Measurements from ENCODE around the gene L2HGDH.
"Not testable (repeated sequence)": the region's sequence is repeated elsewhere in the genome, so short reads cannot be mapped to it uniquely, and the experiment has no call there.

The L2HGDH gene

DNA sequence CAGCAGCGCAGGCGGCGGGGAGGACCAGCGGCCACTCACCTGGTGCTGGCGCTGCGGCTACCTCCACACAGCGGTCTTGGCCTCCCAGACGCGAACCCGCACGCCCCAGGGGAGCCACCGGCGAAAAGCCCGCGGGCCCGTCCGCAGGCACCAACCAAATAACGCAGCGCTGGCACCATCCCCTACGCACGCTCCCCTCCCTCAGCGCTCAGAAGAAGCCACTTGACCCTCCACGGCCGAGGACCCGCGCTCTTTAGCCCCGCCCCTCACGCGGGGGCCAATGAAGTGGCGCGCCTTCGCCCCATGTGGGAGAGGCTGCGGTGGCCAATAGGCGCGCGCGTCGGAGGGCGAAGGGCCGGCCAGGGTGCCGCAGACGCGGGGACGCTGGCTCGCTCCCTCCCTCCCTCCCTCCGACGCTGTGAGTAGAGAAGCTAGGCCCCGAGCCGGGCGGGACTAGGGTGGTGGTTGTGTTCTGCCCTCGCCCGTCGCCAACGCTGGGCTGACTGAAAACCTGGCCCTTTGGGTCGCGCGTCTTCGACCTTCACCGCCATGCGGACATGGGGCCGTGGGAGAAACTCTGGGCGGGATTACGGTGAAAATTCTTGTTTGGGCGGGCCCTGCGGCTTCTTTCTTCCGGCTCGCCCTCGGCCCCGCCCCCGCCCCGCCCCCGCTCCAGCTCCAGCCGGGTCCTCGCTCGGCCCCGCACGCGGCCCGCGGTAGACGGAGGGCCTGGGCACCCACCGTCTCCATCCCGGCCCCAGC lies at the start of gene L2HGDH, which contains the start of gene DMAC2L:
TSS of gene L2HGDH (minus strand) at position 258 of the 762 bp plus-strand sequence. CDS start at position 179, 79 bp downstream.
TSS of gene DMAC2L (plus strand) at position 353 of the 762 bp plus-strand sequence. CDS start 9,164 bp downstream, outside the sequence.
- DNase-seq = peak; percentile 95 to 96

- DNase-seq = no peak
Observed at GRCh38 chr14:50360851-50361250, 48.8 kb upstream of the L2HGDH start.

GRCh38 chr14:50360093-50360492 lies 48.1 kb upstream of the L2HGDH start:
- no peak for DNase-seq

GRCh38 chr14:50359631-50360030 lies 47.6 kb upstream of the L2HGDH start:
- DNase-seq = no peak

- DNase-seq = no peak
Observed at GRCh38 chr14:50357753-50358395, 45.8 kb upstream of the L2HGDH start.

- no peak for DNase-seq
Observed at GRCh38 chr14:50357124-50357523, 45.1 kb upstream of the L2HGDH start.

- not testable (repeated sequence) for DNase-seq
Observed at GRCh38 chr14:50356283-50356682, 44.3 kb upstream of the L2HGDH start.

DNA sequence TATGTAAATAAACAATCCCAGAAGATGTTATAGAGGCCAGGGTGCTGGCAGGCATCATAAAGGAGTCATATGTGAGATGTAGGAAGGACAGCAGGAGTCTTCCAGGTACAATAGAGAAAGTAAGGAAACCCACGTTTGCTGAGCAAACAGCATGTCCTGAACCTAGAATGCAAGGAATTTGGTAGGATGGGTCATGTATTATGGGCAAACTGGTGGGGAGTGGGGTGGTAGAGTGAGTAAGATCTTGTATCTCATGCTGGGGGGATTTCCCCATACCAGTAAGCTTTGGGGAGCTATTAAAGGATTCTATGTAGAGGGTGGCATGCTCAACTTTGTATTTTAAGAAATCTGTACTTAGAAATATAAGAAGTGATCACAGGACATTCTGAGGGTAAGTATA lies 43.7 kb upstream of the L2HGDH start:
- no peak for DNase-seq

DNA sequence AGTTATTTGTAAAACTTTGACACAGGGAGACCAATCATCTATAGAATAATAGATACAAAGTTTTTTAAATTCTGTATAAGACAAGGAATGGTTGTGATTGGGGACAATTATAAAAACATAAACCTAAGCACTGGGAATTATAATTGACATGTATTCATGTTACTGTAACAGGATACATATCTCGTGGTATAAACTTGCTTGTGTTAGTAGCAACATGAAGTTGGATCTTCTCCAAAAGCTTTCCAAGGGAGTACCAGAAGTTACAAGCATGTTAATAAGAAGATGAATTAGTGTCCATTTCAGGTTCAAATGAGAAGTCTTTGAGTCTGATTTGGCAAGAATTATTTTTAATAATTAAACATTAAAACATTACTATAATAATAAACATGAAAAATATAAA lies 42.5 kb upstream of the L2HGDH start:
- DNase-seq = no peak

- no peak for DNase-seq
Observed at GRCh38 chr14:50353126-50353525, 41.1 kb upstream of the L2HGDH start.

DNA sequence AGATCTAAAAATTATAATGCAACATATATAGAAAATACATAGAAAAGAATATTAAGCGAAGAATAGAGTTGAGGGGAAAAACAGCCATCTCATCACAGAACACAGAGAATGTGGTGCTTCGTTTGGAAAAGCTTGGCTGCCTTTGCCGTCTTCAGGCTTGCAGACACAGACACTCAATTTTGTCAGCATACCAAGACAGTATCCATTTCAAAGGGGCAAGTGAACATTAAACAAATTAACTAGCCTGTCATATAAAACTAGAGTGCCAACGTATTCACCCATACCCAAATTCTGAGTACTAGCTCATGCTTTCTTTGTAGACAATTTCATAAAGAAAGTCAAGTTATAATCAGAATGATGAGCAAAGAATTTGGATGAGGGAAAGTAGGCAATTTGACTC lies 40.6 kb upstream of the L2HGDH start:
- DNase-seq = no peak

GRCh38 chr14:50350975-50351374 lies 38.9 kb upstream of the L2HGDH start:
- no peak for DNase-seq

DNA sequence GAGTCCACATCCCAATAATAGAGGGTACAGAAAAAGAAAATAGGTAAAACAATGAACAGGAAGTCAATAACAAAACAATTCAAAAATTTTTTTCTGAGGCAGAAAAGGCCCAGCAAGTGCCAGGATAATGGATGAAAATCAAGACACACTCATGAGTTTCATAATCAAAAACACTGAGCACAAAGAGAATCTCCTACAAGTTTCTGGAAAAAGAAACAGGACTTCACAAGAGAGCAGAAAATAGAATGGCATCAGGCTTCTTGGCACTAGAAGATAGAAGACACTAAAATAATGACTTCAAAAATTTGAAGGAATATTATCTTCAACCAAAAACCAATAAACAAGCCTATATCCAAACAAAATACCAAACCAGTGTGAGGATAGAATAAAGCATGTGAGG lies 36.9 kb upstream of the L2HGDH start:
- DNase-seq = no peak

- no peak for DNase-seq
Observed at GRCh38 chr14:50347521-50347920, 35.5 kb upstream of the L2HGDH start.

DNA sequence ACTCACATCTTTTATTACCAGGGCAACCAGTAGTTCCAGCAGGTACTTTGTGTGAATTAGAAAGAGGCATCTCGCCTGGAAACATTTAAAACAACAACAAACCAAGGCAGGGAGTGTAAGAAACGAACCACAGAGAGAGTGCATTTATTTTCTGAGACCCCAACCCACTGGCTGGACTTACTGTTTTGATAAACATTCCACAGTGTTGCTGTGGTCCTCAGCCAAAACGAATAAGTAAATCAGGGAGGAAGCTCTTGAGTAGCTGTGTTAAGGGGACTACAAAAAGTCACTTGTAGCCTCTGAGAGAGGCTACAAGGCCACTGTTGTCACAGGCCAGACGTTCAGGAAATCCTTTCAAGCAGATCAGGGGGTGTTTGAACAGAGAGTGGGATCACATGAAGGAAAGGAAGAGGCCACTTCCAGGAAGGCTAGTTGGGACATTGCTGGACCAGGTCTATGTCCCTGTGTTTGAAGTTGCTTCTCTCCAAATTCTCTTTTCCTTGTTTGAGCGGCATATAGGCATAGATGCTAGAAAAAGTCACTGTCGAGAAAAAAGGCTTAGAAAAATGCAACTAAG lies 33.9 kb upstream of the L2HGDH start:
- no peak for DNase-seq

DNA sequence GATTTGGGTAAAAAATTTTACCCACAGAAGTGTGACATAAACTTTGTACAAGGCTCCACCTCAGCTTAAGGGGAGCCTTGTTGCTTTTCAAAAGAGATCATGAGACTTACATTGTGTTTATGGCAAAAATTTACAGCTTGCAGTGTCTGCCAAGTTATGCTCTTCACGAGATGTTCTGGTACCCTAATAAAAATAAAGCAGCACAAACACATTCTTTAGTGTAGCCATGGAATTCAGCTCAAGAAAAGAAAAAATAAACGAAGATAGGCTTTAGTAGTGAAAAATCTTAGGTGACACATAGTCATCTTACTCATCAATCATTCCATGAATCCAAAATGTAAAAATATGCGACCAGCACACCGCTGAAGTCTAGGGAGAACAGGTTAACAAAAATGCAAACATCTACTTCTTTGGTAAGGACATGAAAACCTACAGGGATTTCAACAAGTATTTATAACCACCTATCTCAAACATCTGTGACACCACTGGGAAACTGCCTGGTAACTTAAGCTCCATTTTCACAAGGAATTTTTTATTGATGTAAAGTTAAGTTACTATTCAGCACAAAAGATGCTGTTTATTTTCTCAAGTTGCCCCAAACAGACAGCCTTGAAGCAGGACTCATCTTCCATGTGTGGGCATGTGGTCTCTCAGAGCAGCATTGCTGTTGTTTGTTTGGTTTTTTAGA lies 33.0 kb upstream of the L2HGDH start:
- no peak for DNase-seq

GRCh38 chr14:50344116-50344775 lies 32.2 kb upstream of the L2HGDH start:
- DNase-seq = no peak

- no peak for DNase-seq
Observed at GRCh38 chr14:50343434-50343833, 31.4 kb upstream of the L2HGDH start.

- peak; percentile 56 to 77 for DNase-seq
Observed at GRCh38 chr14:50342221-50343078, 30.4 kb upstream of the L2HGDH start.

DNA sequence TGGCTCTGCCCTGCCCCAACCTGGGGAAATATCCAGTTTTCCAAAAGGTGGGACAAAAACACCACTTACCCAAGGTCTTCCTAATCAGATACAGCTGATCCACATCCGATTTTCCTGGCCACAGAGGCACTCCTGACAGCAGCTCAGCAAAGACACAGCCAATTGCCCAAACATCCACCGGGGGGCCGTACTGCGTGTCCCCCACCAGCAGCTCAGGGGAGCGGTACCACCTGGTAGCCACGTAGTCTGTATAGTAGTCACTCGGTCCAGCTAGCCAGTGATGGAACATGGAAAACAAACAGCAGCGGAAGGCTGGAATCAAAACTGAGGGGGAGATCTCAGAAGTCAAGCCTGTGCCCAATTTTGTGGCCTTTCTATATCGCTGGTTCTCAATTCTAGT lies 28.9 kb upstream of the L2HGDH start:
- peak in 1 of 2 experiments; percentile 0 for DNase-seq

DNA sequence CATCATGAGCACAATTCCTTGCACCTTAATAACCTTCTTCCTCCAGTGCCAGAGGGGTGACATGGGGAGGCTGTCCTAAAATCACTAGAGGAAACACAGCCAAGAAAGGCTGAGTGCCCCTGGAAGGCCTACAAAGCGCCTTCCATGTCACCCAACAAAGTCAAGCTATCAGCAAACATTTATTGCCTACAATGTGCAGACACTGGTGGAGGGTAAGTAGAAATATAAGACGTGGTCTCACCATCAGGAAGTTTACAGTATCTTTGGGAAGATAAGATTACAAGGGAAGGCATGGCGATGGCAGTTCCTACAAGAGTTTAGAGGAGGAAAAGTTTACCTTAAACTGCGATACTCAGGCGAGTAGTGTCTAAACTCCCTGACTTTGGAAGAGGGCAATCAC lies 28.0 kb upstream of the L2HGDH start:
- DNase-seq = no peak
